HepG2 (cell line): ENCODE data around the gene IGFN1. TPM values are rescaled to one million over a fixed set of nuclear protein-coding genes. Genes with fewer than 3 reads are reported as not detected.

ENCODE experiments used
- ATAC-seq: fragments of 200-7000 bp; cut with Tn5 transposase; 3 replicates; pipeline ENCODE4 v1.9.1; 2020; ENCODE audit warnings: mild to moderate bottlenecking, moderate library complexity
- BruUV-seq: library from RNA; stranded (reverse); fragments of 400-500 nt; replicated peaks from 2 replicates; lab custom pipeline; 2021; lab: Mats Ljungman, UMichigan
- CTCF ChIA-PET: fragments of 300-600 bp; formaldehyde crosslinking; extraction: SDS; loops from one replicate; lab custom pipeline; 2021; ENCODE audit warnings: low total read pairs, inconsistent platforms, low intra/inter-chr PET ratio; lab: Yijun Ruan, JAX
- POLR2A ChIA-PET: fragments of 350-600 bp; sonication (Branson Sonifier 250); formaldehyde crosslinking; loops from one replicate; lab custom pipeline; 2020; ENCODE audit warnings: antibody characterized with exemption, inconsistent platforms; lab: Yijun Ruan, JAX
- DNase-seq: peaks from one replicate; pipeline ENCODE4 v3.0.0-alpha.2; 2015; ENCODE audit warnings: low spot score
- FAIRE-seq: peaks from 3 replicates; lab custom pipeline; 2011; peaks lifted over from hg19 to GRCh38; lab: Jason Lieb, UNC
- H2AFZ ChIP-seq: one replicate; pipeline ENCODE4 v1.6.1; 2011; ENCODE audit warnings: low read length, inconsistent platforms
- H3K27ac ChIP-seq: fragments of 300-600 bp; 3 replicates; pipeline ENCODE4 v1.8.0; 2011; ENCODE audit warnings: mixed run types, mild to moderate bottlenecking, mixed read lengths, low read length, inconsistent platforms; ENCODE audit not compliant: insufficient read depth; ENCODE audit errors: extremely low read length
- H3K27me3 ChIP-seq, 2 experiments: fragments of 200-600 bp in 1 of 2; 2 replicates in 1 of 2; 3 replicates in 1 of 2; pipeline versions ENCODE4 v1.6.0 to v1.8.0; 2011; ENCODE audit warnings: low read length in 2 of 2, mild to moderate bottlenecking in 2 of 2, moderate library complexity in 2 of 2, inconsistent platforms in 1 of 2; ENCODE audit not compliant: insufficient read depth in 2 of 2, control insufficient read depth in 1 of 2
- H3K36me3 ChIP-seq, 2 experiments: fragments of 200-600 bp in 1 of 2; replicated peaks in 1 of 2; 2 replicates in 1 of 2; 3 replicates in 1 of 2; pipeline versions ENCODE4 v1.5.1 to v1.8.0; 2011; ENCODE audit warnings: low read length in 2 of 2, inconsistent platforms in 1 of 2; ENCODE audit not compliant: insufficient read depth in 2 of 2, control insufficient read depth in 1 of 2
- H3K4me1 ChIP-seq: 2 replicates; pipeline ENCODE4 v1.5.1; 2012; ENCODE audit warnings: low read length, inconsistent platforms; ENCODE audit not compliant: insufficient read depth
- H3K4me2 ChIP-seq: 2 replicates; pipeline ENCODE4 v1.6.0; 2011; ENCODE audit warnings: low read depth, low read length, inconsistent platforms
- H3K4me3 ChIP-seq, 3 experiments: fragments of 200-600 bp in 1 of 3; sonication (generic), shearing (Covaris generic) in 1 of 3; replicated peaks in 1 of 3; 2 replicates each; pipeline ENCODE4 v1.5.1; 2011 to 2016; ENCODE audit warnings: low read length in 3 of 3, inconsistent platforms in 2 of 3, low read depth in 2 of 3, mild to moderate bottlenecking in 2 of 3, control low read depth in 1 of 3, mixed read lengths in 1 of 3; ENCODE audit not compliant: insufficient read depth in 1 of 3
- H3K79me2 ChIP-seq: one replicate; pipeline ENCODE4 v1.6.1; 2011; ENCODE audit warnings: low read length, inconsistent platforms; ENCODE audit not compliant: insufficient read depth
- H3K9ac ChIP-seq: 2 replicates; pipeline ENCODE4 v1.6.0; 2011; ENCODE audit warnings: mild to moderate bottlenecking, low read depth, low read length, inconsistent platforms; ENCODE audit not compliant: insufficient read depth
- H3K9me3 ChIP-seq: 2 replicates; pipeline ENCODE4 v1.5.1; 2012; ENCODE audit warnings: mild to moderate bottlenecking, low read length
- H4K20me1 ChIP-seq: 2 replicates; pipeline ENCODE4 v1.6.0; 2011; ENCODE audit warnings: inconsistent platforms, mild to moderate bottlenecking, low read length, moderate library complexity; ENCODE audit not compliant: insufficient read depth
- BRD4 ChIP-seq: sonication (generic); formaldehyde crosslinking; IDR thresholded peaks from 2 replicates; pipeline ENCODE4 v1.4.0; 2020; ENCODE audit warnings: missing genetic modification reagents
- EED ChIP-seq: sonication (generic); formaldehyde crosslinking; IDR thresholded peaks from 2 replicates; pipeline ENCODE4 v1.5.0; 2020; ENCODE audit warnings: mild to moderate bottlenecking, missing genetic modification reagents
- FOXA3 ChIP-seq: IDR thresholded peaks from 2 replicates; pipeline ENCODE4 v1.6.1; 2016; ENCODE audit warnings: missing genetic modification reagents, missing compliant biosample characterization
- MBD4 ChIP-seq: IDR thresholded peaks from 2 replicates; pipeline ENCODE4 v1.6.1; 2012; ENCODE audit warnings: low read length, inconsistent platforms, borderline replicate concordance
- NFE2L1 ChIP-seq: sonication (generic); formaldehyde crosslinking; IDR thresholded peaks from 2 replicates; pipeline ENCODE4 v1.4.0; 2020; ENCODE audit warnings: missing genetic modification reagents, mild to moderate bottlenecking, borderline replicate concordance
- RARG ChIP-seq: sonication (generic); formaldehyde crosslinking; IDR thresholded peaks from 2 replicates; pipeline ENCODE4 v1.4.0; 2020; ENCODE audit warnings: low read depth, mild to moderate bottlenecking, missing genetic modification reagents
- SIX1 ChIP-seq: sonication (generic); formaldehyde crosslinking; IDR thresholded peaks from 2 replicates; pipeline ENCODE4 v1.4.0; 2020; ENCODE audit warnings: missing genetic modification reagents, borderline replicate concordance
- SNAI1 ChIP-seq: sonication (generic); formaldehyde crosslinking; IDR thresholded peaks from 2 replicates; pipeline ENCODE4 v1.5.0; 2020; ENCODE audit warnings: mild to moderate bottlenecking, missing genetic modification reagents, borderline replicate concordance
- ZBTB8A ChIP-seq: sonication (generic); formaldehyde crosslinking; IDR thresholded peaks from 2 replicates; pipeline ENCODE4 v1.4.0; 2020; ENCODE audit warnings: mild to moderate bottlenecking, low read depth, missing genetic modification reagents, borderline replicate concordance
- ZFP41 ChIP-seq: sonication (generic); formaldehyde crosslinking; IDR thresholded peaks from 2 replicates; pipeline ENCODE4 v1.4.0; 2020; ENCODE audit warnings: mild to moderate bottlenecking, missing genetic modification reagents, borderline replicate concordance
- ZFYVE20 ChIP-seq: sonication (generic); formaldehyde crosslinking; IDR thresholded peaks from 2 replicates; pipeline ENCODE4 v1.8.0; 2023; ENCODE audit warnings: low read depth, mild to moderate bottlenecking, moderate library complexity, missing genetic modification reagents, borderline replicate concordance
- ZKSCAN8 ChIP-seq: IDR thresholded peaks from 2 replicates; pipeline ENCODE4 v1.6.1; 2016; ENCODE audit warnings: borderline replicate concordance, missing genetic modification reagents, missing compliant biosample characterization
- ZNF841 ChIP-seq: sonication (generic); formaldehyde crosslinking; IDR thresholded peaks from 2 replicates; pipeline ENCODE4 v1.8.1; 2023; ENCODE audit warnings: missing genetic modification reagents, borderline replicate concordance
- ZSCAN21 ChIP-seq: sonication (generic); formaldehyde crosslinking; IDR thresholded peaks from 2 replicates; pipeline ENCODE4 v1.8.0; 2022; ENCODE audit warnings: mild to moderate bottlenecking, missing genetic modification reagents, moderate library complexity, borderline replicate concordance
- WGBS: methylation state at CpG from one replicate; pipeline ENCODE4 v1.1.6; 2017; ENCODE audit warnings: low lambda C conversion rate; 5-methylcytosine and 5-hydroxymethylcytosine counted together
- in situ Hi-C: cut with HindIII; loops from 2 replicates; pipeline ENCODE4 v1.10.0; 2017; ENCODE audit warnings: low pct_unique_long_range_greater_than_20kb; ENCODE audit not compliant: extremely low pct_ligation_motif_present
- intact Hi-C: fragments of 100-400 bp; cut with micrococcal nuclease; formaldehyde crosslinking; loops from one replicate; pipeline ENCODE4 v1.10.0; 2022; ENCODE audit not compliant: unreplicated experiment
- polyA plus RNA-seq, 8 experiments: library from polyadenylated mRNA; depleted of rRNA in 3 of 8; stranded (reverse) in 7 of 8; unstranded in 1 of 8; fragments of >200 nt; fragmentation: Illumina TruSeq in 4 of 8; extraction: Trizol in 4 of 8; gene quantifications; 2 replicates each; pipeline versions ENCODE4 v1.2.1 to v1.2.3, GENCODE V29; 2011 to 2016; ENCODE audit warnings: low read depth in 4 of 8, missing spikeins in 1 of 8, mixed read lengths in 1 of 8; ENCODE audit not compliant: insufficient read depth in 1 of 8
- total RNA-seq, 5 experiments: library from RNA; depleted of rRNA; stranded (reverse); fragments of >200 nt; fragmentation: Illumina TruSeq; extraction: Trizol; gene quantifications; 2 replicates each; pipeline ENCODE4 v1.2.3, GENCODE V29; 2016; ENCODE audit warnings: low read depth in 1 of 5

IGFN1 gene
- total and polyA plus RNA-seq, 2 of the 13 experiments (the other 11 are each of a cell fraction or from before 2014, with no cell fraction given): 0.04 to 0.05 TPM

GRCh38 chr1:201175820-201176500 is 14.7 kb upstream of the IGFN1 start:
- intact Hi-C loops: no loop called here
- H3K79me2 ChIP-seq: no peaks in the 10 kb centered on the region
- peaks cover 0 to 10% of the 10 kb centered on the region in 2 experiments; a peak in 1 of 5 replicates for H3K27me3 ChIP-seq
- BruUV-seq: no TSS peak
- CTCF ChIA-PET: no interaction called here
- FAIRE-seq: no peak
- peak overlapping the region; percentile 65 for H3K4me2 ChIP-seq
- no peaks in the 10 kb centered on the region for H3K36me3 ChIP-seq
- no peaks in the 10 kb centered on the region for H3K9me3 ChIP-seq
- no peak for ATAC-seq
- H4K20me1 ChIP-seq: no peaks in the 10 kb centered on the region
- TF ChIP-seq FOXA3 (CRISPR knock-in tag) (no peak), ZFYVE20 (CRISPR knock-in tag) (no peak), SNAI1 (no peak), ZFP41 (CRISPR knock-in tag) (no peak)
- H2AFZ ChIP-seq: no peak overlapping the region
- no peak overlapping the region for H3K9ac ChIP-seq
- WGBS: 79% methylated on average over 4 of the region's 7 CpGs
- POLR2A ChIA-PET: interaction anchor here (1.5 to 1.6 kb wide), 2 partner anchors 22 to 279 kb away, joined by 4 to 10 read pairs; partner anchors contain the start of gene TMEM9
- H3K4me3 ChIP-seq: no peak overlapping the region
- in situ Hi-C loops: no loop called here
- no peak overlapping the region for H3K27ac ChIP-seq
- peaks cover 71% of the 10 kb centered on the region for H3K4me1 ChIP-seq
- no peak for DNase-seq

- ChIA-PET CTCF (no interaction called here), POLR2A (no interaction called here)
- Histone ChIP-seq H3K4me3 (no peak overlapping the region), H3K9me3 (no peaks in the 10 kb centered on the region), H3K27ac (no peak overlapping the region), H3K4me2 (no peak overlapping the region), H3K27me3 (peaks cover 0 to 18% of the 10 kb centered on the region in 2 experiments; a peak in 1 of 5 replicates), H3K9ac (no peak overlapping the region), H2AFZ (no peak overlapping the region), H3K79me2 (no peaks in the 10 kb centered on the region), H4K20me1 (no peaks in the 10 kb centered on the region), H3K36me3 (no peaks in the 10 kb centered on the region), H3K4me1 (peaks cover 65% of the 10 kb centered on the region)
- in situ Hi-C loops (no loop called here), intact Hi-C loops (no loop called here)
- DNase-seq (no peak), ATAC-seq (peak; percentile 19; the same call in 1 of the 3 replicates), FAIRE-seq (no peak)
- no TSS peak for BruUV-seq
- 4% methylated on average over 2 of the region's 2 CpGs for WGBS
- TF ChIP-seq RARG (no peak), ZBTB8A (CRISPR knock-in tag) (no peak), BRD4 (no peak), ZSCAN21 (CRISPR knock-in tag) (no peak), ZNF841 (no peak), NFE2L1 (CRISPR knock-in tag) (no peak), EED (CRISPR knock-in tag) (no peak), MBD4 (no peak), ZKSCAN8 (CRISPR knock-in tag) (no peak), SIX1 (CRISPR knock-in tag) (no peak)
Measured at GRCh38 chr1:201176940-201177339, 13.7 kb upstream of the IGFN1 start.
